HCEC 1CT (cell line): Measurements from ENCODE around the gene NFKBIB.
"Not testable (repeated sequence)": the region's sequence is repeated elsewhere in the genome, so short reads cannot be mapped to it uniquely, and the experiment has no call there.

Experiments
- DNase-seq: peaks from one replicate; pipeline ENCODE4 v3.0.0-alpha.2; 2017

The NFKBIB gene

GRCh38 chr19:38899447-38900201 lies at the start of gene NFKBIB, which contains the start of gene SIRT2:
Gene NFKBIB, plus strand, starts transcription at chr19:38899969. Its CDS starts 64 bp downstream, at chr19:38900033.
Gene SIRT2, minus strand, starts transcription at chr19:38899618. Its CDS starts 97 bp downstream, at chr19:38899521.
- peak; percentile 100 for DNase-seq

GRCh38 chr19:38850436-38850975 lies 49.3 kb upstream of the NFKBIB start:
- DNase-seq = no peak

GRCh38 chr19:38850976-38851621 lies 48.7 kb upstream of the NFKBIB start:
- DNase-seq = no peak

GRCh38 chr19:38851622-38852230 lies 48.0 kb upstream of the NFKBIB start:
- DNase-seq = peak; percentile 90

GRCh38 chr19:38852231-38853044 lies 47.3 kb upstream of the NFKBIB start:
- DNase-seq = peak; percentile 66

GRCh38 chr19:38853214-38853613 lies 46.6 kb upstream of the NFKBIB start:
- no peak for DNase-seq

GRCh38 chr19:38854961-38855360 lies 44.8 kb upstream of the NFKBIB start:
- DNase-seq = not testable (repeated sequence)

GRCh38 chr19:38855751-38856150 lies 44.0 kb upstream of the NFKBIB start:
- not testable (repeated sequence) for DNase-seq

GRCh38 chr19:38856813-38857212 lies 43.0 kb upstream of the NFKBIB start:
- no peak for DNase-seq

GRCh38 chr19:38859631-38860204 lies 40.1 kb upstream of the NFKBIB start:
- DNase-seq = not testable (repeated sequence)

- DNase-seq = no peak
Observed at GRCh38 chr19:38861368-38861767, 38.4 kb upstream of the NFKBIB start.

- DNase-seq = no peak
Observed at GRCh38 chr19:38862321-38863059, 37.3 kb upstream of the NFKBIB start.

GRCh38 chr19:38867171-38867780 lies 32.5 kb upstream of the NFKBIB start:
- no peak for DNase-seq

- DNase-seq = no peak
Observed at GRCh38 chr19:38868551-38868950, 31.2 kb upstream of the NFKBIB start.

GRCh38 chr19:38869160-38869835 lies 30.5 kb upstream of the NFKBIB start:
- DNase-seq = no peak

GRCh38 chr19:38869836-38870607 lies 29.7 kb upstream of the NFKBIB start:
- no peak for DNase-seq

GRCh38 chr19:38870612-38871011 lies 29.2 kb upstream of the NFKBIB start:
- DNase-seq = no peak

GRCh38 chr19:38873400-38873799 lies 26.4 kb upstream of the NFKBIB start:
- not testable (repeated sequence) for DNase-seq

- DNase-seq = no peak
Observed at GRCh38 chr19:38875656-38876395, 23.9 kb upstream of the NFKBIB start.
